Astrocyte of the cerebellum (primary cell): ENCODE results near the gene ADGRE1.

ENCODE experiments used
- DNase-seq: peaks from one replicate; pipeline ENCODE4 v3.0.0-alpha.2; 2011; ENCODE audit warnings: low read depth
- H3K4me3 ChIP-seq: 2 replicates; pipeline ENCODE4 v1.5.1; 2011; ENCODE audit warnings: mild to moderate bottlenecking, low read depth, low read length, moderate library complexity
- CTCF ChIP-seq: IDR thresholded peaks from 2 replicates; pipeline ENCODE4 v1.5.1; 2012; ENCODE audit warnings: low read length, low read depth, moderate library complexity, mild to moderate bottlenecking; ENCODE audit errors: missing control alignments
- in situ Hi-C: cut with HindIII; loops from 2 replicates; pipeline ENCODE4 v1.10.0; 2017; ENCODE audit warnings: low sequenced_read_pairs

ADGRE1 gene

GRCh38 chr19:6971366-6971765, 84.0 kb downstream of the ADGRE1 start:
- TF ChIP-seq CTCF = no peak
- no peak for DNase-seq
- in situ Hi-C loops = no loop called here
- no peak overlapping the region for H3K4me3 ChIP-seq

GRCh38 chr19:6976197-6976596, 88.8 kb downstream of the ADGRE1 start:
- no peak for TF ChIP-seq CTCF

GRCh38 chr19:6979399-6979798, 92.0 kb downstream of the ADGRE1 start:
- DNase-seq = no peak
- no peak for TF ChIP-seq CTCF
- H3K4me3 ChIP-seq = no peak overlapping the region
- in situ Hi-C loops = no loop called here

More at GRCh38 chr19:6976197-6976596, 88.8 kb downstream of the ADGRE1 start:
- in situ Hi-C loops = no loop called here
- no peak for DNase-seq
- H3K4me3 ChIP-seq = no peak overlapping the region

- DNase-seq = no peak
- TF ChIP-seq CTCF = no peak
- in situ Hi-C loops = no loop called here
- H3K4me3 ChIP-seq = no peak overlapping the region
These were observed 96.1 kb downstream of the ADGRE1 start for GRCh38 chr19:6983448-6983847.

GRCh38 chr19:6987850-6988249, 100.5 kb downstream of the ADGRE1 start:
- in situ Hi-C loops = no loop called here
- TF ChIP-seq CTCF = no peak

GRCh38 chr19:6988257-6988656, 100.9 kb downstream of the ADGRE1 start:
- in situ Hi-C loops = no loop called here
- TF ChIP-seq CTCF = no peak
- H3K4me3 ChIP-seq = no peak overlapping the region

More at GRCh38 chr19:6987850-6988249, 100.5 kb downstream of the ADGRE1 start:
- no peak overlapping the region for H3K4me3 ChIP-seq
- DNase-seq = no peak

More at GRCh38 chr19:6988257-6988656, 100.9 kb downstream of the ADGRE1 start:
- DNase-seq = no peak
